KMS-11 (cell line): Measurements from ENCODE around the gene RAPGEF6.

Experiments used
- H2AFZ ChIP-seq: fragments of 200-600 bp; sonication (generic); 2 replicates; pipeline ENCODE4 v1.6.1; 2016; ENCODE audit warnings: antibody characterized with exemption, mixed run types, low read depth
- H3K27ac ChIP-seq: fragments of 200-600 bp; sonication (generic); 2 replicates; pipeline ENCODE4 v1.6.1; 2016; ENCODE audit warnings: mild to moderate bottlenecking, mixed run types
- H3K27me3 ChIP-seq: fragments of 200-600 bp; sonication (generic); 2 replicates; pipeline ENCODE4 v1.6.1; 2017; ENCODE audit warnings: mild to moderate bottlenecking, low read depth, mixed run types, moderate library complexity; ENCODE audit not compliant: insufficient read depth
- H3K36me3 ChIP-seq: fragments of 200-600 bp; sonication (generic); 2 replicates; pipeline ENCODE4 v1.6.1; 2017; ENCODE audit warnings: mild to moderate bottlenecking, mixed run types; ENCODE audit not compliant: insufficient read depth
- H3K4me1 ChIP-seq: fragments of 200-600 bp; sonication (generic); 2 replicates; pipeline ENCODE4 v1.6.1; 2016; ENCODE audit warnings: mild to moderate bottlenecking, low read depth, mixed run types; ENCODE audit not compliant: poor library complexity, severe bottlenecking
- H3K4me2 ChIP-seq: fragments of 200-600 bp; sonication (generic); 2 replicates; pipeline ENCODE4 v1.7.0; 2016; ENCODE audit warnings: mild to moderate bottlenecking, mixed run types
- H3K4me3 ChIP-seq: fragments of 200-600 bp; sonication (generic); IDR thresholded peaks from 2 replicates; pipeline ENCODE4 v1.6.1; 2017; ENCODE audit warnings: low read depth, low read length, mixed read lengths; ENCODE audit not compliant: insufficient read depth
- H3K79me2 ChIP-seq: fragments of 200-600 bp; sonication (generic); 2 replicates; pipeline ENCODE4 v1.6.1; 2016; ENCODE audit warnings: low read depth, mixed run types; ENCODE audit not compliant: insufficient read depth
- H3K9ac ChIP-seq: fragments of 200-600 bp; sonication (generic); 2 replicates; pipeline ENCODE4 v1.6.1; 2016; ENCODE audit warnings: mild to moderate bottlenecking, mixed run types
- H4K20me1 ChIP-seq: fragments of 200-600 bp; sonication (generic); 2 replicates; pipeline ENCODE4 v1.6.1; 2016; ENCODE audit warnings: mild to moderate bottlenecking, mixed run types; ENCODE audit not compliant: insufficient read depth
- TF ChIP-seq, protein P1 (sequence below): fragments of 200-600 bp; sonication (generic); conservative IDR thresholded peaks from 2 replicates; pipeline ENCODE4 v1.6.1; 2017; ENCODE audit warnings: low read depth, mild to moderate bottlenecking, antibody characterized with exemption, low read length, moderate library complexity, mixed read lengths

The RAPGEF6 gene

DNA sequence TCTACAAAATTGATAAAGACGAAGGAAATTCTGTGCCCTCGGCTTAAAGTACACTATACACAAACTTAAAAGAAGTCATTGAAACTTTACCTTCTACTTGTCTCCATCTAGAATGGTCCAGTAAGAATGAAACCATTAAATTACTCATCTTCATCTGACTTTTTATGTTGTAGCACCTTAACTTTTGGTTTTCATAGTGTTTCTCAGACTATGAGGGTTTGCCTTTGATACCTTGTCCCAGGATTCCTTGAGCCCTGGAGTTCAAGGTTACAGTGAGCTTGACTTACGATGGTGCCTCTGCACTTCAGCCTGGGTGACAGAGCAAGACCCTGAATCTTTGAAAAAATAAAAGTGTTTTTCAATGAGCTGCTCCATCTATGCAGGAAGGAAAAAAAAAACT, 239.0 kb downstream of the RAPGEF6 start:
- no peak overlapping the region for H2AFZ ChIP-seq
- H3K27me3 ChIP-seq = no peaks in the 10 kb centered on the region
- no peaks in the 10 kb centered on the region; the same call in 1 of the 2 replicates for H3K36me3 ChIP-seq
- H3K4me1 ChIP-seq = no peaks in the 10 kb centered on the region
- TF ChIP-seq, protein P1, sequence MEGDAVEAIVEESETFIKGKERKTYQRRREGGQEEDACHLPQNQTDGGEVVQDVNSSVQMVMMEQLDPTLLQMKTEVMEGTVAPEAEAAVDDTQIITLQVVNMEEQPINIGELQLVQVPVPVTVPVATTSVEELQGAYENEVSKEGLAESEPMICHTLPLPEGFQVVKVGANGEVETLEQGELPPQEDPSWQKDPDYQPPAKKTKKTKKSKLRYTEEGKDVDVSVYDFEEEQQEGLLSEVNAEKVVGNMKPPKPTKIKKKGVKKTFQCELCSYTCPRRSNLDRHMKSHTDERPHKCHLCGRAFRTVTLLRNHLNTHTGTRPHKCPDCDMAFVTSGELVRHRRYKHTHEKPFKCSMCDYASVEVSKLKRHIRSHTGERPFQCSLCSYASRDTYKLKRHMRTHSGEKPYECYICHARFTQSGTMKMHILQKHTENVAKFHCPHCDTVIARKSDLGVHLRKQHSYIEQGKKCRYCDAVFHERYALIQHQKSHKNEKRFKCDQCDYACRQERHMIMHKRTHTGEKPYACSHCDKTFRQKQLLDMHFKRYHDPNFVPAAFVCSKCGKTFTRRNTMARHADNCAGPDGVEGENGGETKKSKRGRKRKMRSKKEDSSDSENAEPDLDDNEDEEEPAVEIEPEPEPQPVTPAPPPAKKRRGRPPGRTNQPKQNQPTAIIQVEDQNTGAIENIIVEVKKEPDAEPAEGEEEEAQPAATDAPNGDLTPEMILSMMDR = no peak
- H3K27ac ChIP-seq = no peak overlapping the region
- H3K79me2 ChIP-seq = no peaks in the 10 kb centered on the region
- H3K9ac ChIP-seq = no peak overlapping the region
- H4K20me1 ChIP-seq = no peaks in the 10 kb centered on the region
- no peak overlapping the region for H3K4me2 ChIP-seq
- H3K4me3 ChIP-seq = no peak overlapping the region

DNA sequence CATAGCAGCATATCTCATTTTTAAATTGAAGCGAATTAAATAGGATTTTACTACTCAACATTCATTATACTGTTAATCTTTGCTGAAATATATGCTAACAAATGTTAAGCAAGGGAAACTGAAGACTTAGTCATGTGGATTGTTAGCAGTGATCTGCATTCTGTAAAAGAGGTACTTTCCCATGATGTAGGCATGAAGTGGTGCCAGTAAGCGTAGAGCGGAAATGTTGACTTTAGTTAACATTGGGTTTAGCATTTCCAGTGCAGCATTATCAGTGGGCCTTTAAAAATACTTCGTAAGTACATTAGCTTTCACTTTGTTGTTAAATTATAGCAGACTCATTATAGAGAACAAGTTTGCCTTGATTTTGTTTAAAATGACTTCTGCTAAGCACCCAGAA, 240.9 kb downstream of the RAPGEF6 start:
- no peak overlapping the region for H3K27ac ChIP-seq
- H3K4me3 ChIP-seq = no peak overlapping the region
- no peak overlapping the region for H2AFZ ChIP-seq
- TF ChIP-seq, protein P1 = no peak
- H3K79me2 ChIP-seq = no peaks in the 10 kb centered on the region
- no peak overlapping the region for H3K4me2 ChIP-seq
- H4K20me1 ChIP-seq = no peaks in the 10 kb centered on the region
- no peak overlapping the region for H3K9ac ChIP-seq
- H3K36me3 ChIP-seq = no peaks in the 10 kb centered on the region; the same call in 1 of the 2 replicates
- H3K27me3 ChIP-seq = no peaks in the 10 kb centered on the region
- no peaks in the 10 kb centered on the region for H3K4me1 ChIP-seq

DNA sequence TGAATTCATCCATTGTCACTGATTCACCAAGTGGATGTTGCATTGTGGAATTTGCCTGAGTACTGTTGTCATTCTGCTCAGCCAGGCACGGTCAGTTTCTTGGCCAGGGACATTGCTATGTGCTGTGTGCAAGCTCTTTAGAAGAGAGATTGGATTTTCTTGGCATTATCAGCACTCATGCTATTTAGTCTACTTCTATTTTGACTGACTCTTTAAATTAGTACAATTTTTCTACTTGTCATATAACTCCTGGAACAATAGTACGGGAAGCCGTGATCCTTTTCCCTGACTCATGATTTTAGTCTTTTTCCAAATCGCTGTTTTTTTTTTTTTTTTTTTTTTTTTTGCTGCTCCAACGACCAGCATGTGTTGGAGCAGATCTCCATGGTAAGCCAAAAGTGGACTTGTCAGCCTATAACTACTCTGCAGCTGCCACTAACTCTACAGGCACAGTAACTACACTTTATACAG, 241.5 kb downstream of the RAPGEF6 start:
- Histone ChIP-seq H4K20me1 (no peaks in the 10 kb centered on the region), H3K4me2 (no peak overlapping the region)

DNA sequence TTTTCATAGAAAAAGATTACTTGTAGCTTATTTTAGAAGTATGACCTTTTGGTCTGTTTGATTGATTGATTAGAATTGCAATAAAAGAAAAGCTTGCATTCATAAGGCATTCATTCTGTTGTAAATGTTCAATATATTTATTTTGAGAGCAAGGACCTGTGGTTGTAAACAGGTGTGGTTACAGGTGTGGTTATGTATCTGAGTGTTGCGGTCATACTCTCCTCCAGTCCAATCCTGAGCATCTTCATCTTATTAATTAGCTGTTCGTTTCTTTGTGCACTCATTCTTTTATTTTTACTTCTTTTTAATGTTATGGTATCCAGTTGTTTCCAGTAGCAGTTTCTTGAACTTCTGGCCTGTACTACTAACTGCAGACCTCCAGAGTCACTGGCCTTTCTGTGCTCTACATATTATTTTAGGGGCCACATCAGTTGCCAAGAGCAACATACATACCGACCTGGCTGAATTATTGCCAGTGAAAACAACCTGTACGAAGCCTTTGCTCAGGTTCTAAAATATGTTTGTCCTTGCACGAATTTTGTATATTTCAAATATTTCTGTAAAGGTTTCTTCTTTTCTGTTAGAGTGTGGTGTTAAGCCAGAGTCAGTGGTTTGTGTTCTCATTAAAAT, 242.4 kb downstream of the RAPGEF6 start:
- no peak overlapping the region for H2AFZ ChIP-seq
- H3K4me1 ChIP-seq = peaks cover 3% of the 10 kb centered on the region
- no peaks in the 10 kb centered on the region for H3K27me3 ChIP-seq
- H3K36me3 ChIP-seq = no peaks in the 10 kb centered on the region; the same call in 1 of the 2 replicates
- TF ChIP-seq, protein P1 = no peak
- no peak overlapping the region for H3K4me3 ChIP-seq
- no peak overlapping the region for H3K27ac ChIP-seq
- no peak overlapping the region for H3K4me2 ChIP-seq
- no peaks in the 10 kb centered on the region for H4K20me1 ChIP-seq
- no peak overlapping the region for H3K9ac ChIP-seq
- H3K79me2 ChIP-seq = no peaks in the 10 kb centered on the region

More for the DNA sequence above, 241.5 kb downstream of the RAPGEF6 start:
- Histone ChIP-seq H3K36me3 (no peaks in the 10 kb centered on the region; the same call in 1 of the 2 replicates), H3K27me3 (no peaks in the 10 kb centered on the region), H3K4me3 (no peak overlapping the region), H3K4me1 (no peaks in the 10 kb centered on the region), H3K9ac (no peak overlapping the region), H3K79me2 (no peaks in the 10 kb centered on the region), H2AFZ (no peak overlapping the region), H3K27ac (no peak overlapping the region)
- TF ChIP-seq, protein P1 = no peak
